ENCODE results near the gene PTPRB. TPM values are rescaled to one million over a fixed set of nuclear protein-coding genes. Genes with fewer than 3 reads are reported as not detected.

The PTPRB gene
- 100 to 1,000 TPM in 6 of 7 donors, 10 to 100 TPM in 1; 57.7 to 252 (median 123) TPM for total RNA-seq
- polyA plus RNA-seq: 10 to 100 TPM in 1 of 3 donors, 1 to 10 TPM in 2; 3.7 to 12.3 (median 6.5) TPM
- long read RNA-seq, donor 1, partial matches to known transcripts: 0 of 1 reads
- long read RNA-seq, donor 1, other reads (novel, unspliced or antisense): 0 of 1 reads
- long read RNA-seq, donor 2, partial matches to known transcripts: 0 of 2 reads
- long read RNA-seq, donor 2, other reads (novel, unspliced or antisense): 0 of 2 reads

DNA sequence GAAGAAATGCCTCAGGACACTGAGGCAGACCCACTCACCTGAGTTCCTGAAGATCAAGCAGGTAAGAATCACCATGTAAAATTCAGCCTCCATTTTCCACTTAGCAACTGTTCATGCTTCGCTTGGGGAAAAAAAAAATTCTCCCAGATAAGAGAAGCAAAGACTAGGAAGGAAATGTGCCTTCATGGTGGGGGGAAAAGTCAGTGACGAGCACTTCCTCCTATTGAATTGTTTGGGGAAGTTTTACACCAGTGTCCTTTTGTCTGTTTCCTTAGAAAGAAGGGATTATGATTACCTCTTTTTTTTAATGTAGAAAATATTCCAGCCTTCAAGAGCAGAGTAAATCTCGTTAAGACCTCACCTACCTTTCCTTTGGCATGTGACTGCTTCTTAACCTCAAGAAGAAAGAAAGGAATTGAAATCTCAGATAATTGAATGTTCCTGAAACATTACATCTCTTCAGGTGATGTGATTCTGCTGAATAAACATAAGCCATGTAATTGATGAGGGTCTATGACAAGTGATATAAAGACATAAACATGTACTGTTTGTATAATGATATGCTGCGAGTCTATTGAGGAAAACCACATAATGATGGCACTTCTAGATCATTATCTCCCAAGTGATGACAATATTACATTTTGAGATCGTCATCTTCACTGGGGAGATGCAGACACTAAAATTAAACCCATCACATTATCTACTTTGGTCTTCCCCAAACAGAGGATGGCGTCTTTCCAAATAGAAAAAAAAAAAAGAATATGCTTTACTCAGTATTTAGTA lies at the start of gene PTPRB:
Gene PTPRB (minus strand): TSS at position 127 of the 783 bp plus-strand sequence. CDS start 34 bp downstream, at position 93.
- 42 to 58% (median 44%) methylated on average over 6 of the region's 6 CpGs for WGBS, 5 donors
- intact Hi-C loops (cut with DNase I; ENCODE audit: low total_unique reads): no loop called here
- Histone ChIP-seq H3K4me1 (peaks cover 0 to 7% (median 0%) of the 10 kb centered on the region in 6 donors), H3K27me3 (replicated peaks in 1 of 7) (no peaks in the 10 kb centered on the region), H3K9me3 (no peaks in the 10 kb centered on the region), H3K36me3 (no peaks in the 10 kb centered on the region), H3K27ac (peak within 1 kb of the TSS; percentile 44 to 83 (median 79)), H3K4me3 (peak within 1 kb of the TSS; percentile 16 to 65 (median 36))
- DNase-seq: no peak
- TF ChIP-seq POLR2AphosphoS5 (IDR thresholded peaks at IDR 0.05) (peak in 1 of 3 donors; percentile 51), POLR2A (IDR thresholded peaks at IDR 0.05) (no peak)

DNA sequence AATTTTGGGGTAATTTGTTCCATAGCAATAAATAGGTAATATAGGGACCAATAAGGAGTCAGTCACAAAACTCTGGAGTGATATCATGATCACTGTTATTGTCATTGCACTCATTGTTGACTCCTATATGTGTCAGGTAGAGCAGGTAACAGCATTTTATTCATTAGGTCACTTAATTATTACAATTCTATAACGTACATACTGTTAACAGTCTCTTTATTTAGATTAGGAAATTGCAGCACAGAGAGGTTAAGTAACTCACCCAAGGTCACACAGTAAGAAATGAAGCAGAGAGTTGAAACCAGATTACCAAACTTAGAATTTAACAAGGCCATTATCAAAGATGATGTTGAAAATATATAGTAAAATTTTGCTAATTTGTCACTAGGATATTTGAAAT lies 49.7 kb upstream of the PTPRB start:
- no peaks in the 10 kb centered on the region for H3K9me3 ChIP-seq
- H3K27me3 ChIP-seq (replicated peaks in 1 of 7): no peaks in the 10 kb centered on the region
- intact Hi-C loops (cut with DNase I; ENCODE audit: low total_unique reads): no loop called here
- H3K4me1 ChIP-seq: peaks cover 0 to 9% (median under 1%) of the 10 kb centered on the region in 6 donors
- H3K36me3 ChIP-seq: no peaks in the 10 kb centered on the region
- DNase-seq: no peak
- 49 to 60% (median 55%) methylated on average over 1 of the region's 1 CpG for WGBS, 5 donors
- no peak overlapping the region for H3K4me3 ChIP-seq
- TF ChIP-seq POLR2A (IDR thresholded peaks at IDR 0.05) (no peak), POLR2AphosphoS5 (IDR thresholded peaks at IDR 0.05) (no peak)
- TF ChIP-seq, protein P1, sequence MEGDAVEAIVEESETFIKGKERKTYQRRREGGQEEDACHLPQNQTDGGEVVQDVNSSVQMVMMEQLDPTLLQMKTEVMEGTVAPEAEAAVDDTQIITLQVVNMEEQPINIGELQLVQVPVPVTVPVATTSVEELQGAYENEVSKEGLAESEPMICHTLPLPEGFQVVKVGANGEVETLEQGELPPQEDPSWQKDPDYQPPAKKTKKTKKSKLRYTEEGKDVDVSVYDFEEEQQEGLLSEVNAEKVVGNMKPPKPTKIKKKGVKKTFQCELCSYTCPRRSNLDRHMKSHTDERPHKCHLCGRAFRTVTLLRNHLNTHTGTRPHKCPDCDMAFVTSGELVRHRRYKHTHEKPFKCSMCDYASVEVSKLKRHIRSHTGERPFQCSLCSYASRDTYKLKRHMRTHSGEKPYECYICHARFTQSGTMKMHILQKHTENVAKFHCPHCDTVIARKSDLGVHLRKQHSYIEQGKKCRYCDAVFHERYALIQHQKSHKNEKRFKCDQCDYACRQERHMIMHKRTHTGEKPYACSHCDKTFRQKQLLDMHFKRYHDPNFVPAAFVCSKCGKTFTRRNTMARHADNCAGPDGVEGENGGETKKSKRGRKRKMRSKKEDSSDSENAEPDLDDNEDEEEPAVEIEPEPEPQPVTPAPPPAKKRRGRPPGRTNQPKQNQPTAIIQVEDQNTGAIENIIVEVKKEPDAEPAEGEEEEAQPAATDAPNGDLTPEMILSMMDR (IDR thresholded peaks at IDR 0.05 in 8 of 11, conservative IDR thresholded peaks at IDR 0.05 in 3 of 11): no peak
- H3K27ac ChIP-seq: no peak overlapping the region

DNA sequence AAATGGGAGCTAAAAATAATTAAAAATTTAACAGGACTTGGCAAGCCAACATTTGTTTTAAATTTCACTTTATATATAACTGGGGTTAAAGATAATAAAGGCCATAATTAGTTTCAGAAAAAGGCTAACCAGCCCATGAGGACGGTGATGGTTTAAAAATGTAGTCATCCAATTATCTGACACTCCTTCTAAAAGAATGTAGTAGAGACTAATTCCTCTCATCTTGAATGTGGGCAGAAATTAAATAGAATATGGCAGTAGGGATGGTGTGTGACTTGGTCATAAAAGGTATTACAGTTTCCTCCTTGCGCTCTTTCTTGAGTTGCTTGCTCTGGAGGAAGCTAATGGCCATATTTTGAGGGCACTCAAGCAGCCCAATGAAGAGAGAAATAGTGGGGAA lies 49.1 kb upstream of the PTPRB start:
- H3K9me3 ChIP-seq: no peaks in the 10 kb centered on the region
- intact Hi-C loops (cut with DNase I; ENCODE audit: low total_unique reads): no loop called here
- 88 to 99% (median 93%) methylated on average over 2 of the region's 2 CpGs for WGBS, 5 donors
- DNase-seq: no peak
- no peaks in the 10 kb centered on the region for H3K27me3 ChIP-seq (replicated peaks in 1 of 7)
- H3K36me3 ChIP-seq: no peaks in the 10 kb centered on the region
- TF ChIP-seq POLR2A (IDR thresholded peaks at IDR 0.05) (no peak), POLR2AphosphoS5 (IDR thresholded peaks at IDR 0.05) (no peak)
- TF ChIP-seq, protein P1 (IDR thresholded peaks at IDR 0.05 in 8 of 11, conservative IDR thresholded peaks at IDR 0.05 in 3 of 11): no peak
- no peak overlapping the region for H3K27ac ChIP-seq
- peaks cover 0 to 9% (median 0%) of the 10 kb centered on the region in 6 donors for H3K4me1 ChIP-seq
- H3K4me3 ChIP-seq: no peak overlapping the region

DNA sequence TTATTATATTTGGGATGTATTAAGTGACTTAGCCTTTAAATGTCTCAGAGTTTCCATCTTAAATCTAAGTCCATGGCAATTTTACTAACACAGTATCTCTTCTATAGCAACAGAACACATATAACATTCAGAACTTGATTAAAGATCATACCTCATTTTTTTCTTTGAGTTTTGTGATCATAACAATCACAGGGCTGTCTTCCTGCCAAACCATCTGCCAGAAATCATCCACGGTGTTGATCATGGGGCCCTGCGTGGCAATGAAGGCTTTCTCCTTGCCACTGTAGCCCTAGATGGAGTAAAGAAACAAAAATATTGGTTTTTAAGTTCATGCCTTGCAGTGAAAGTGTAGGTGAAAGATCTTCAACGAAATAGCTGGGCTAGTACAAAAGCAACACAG lies 46.7 kb upstream of the PTPRB start:
- WGBS, 5 donors: 77 to 89% (median 82%) methylated on average over 3 of the region's 3 CpGs
- intact Hi-C loops (cut with DNase I; ENCODE audit: low total_unique reads): no loop called here

More for the DNA sequence above, 46.7 kb upstream of the PTPRB start:
- no peaks in the 10 kb centered on the region for H3K36me3 ChIP-seq
- H3K4me1 ChIP-seq: no peaks in the 10 kb centered on the region
- no peaks in the 10 kb centered on the region for H3K27me3 ChIP-seq (replicated peaks in 1 of 7)
- no peak for DNase-seq
- H3K9me3 ChIP-seq: no peaks in the 10 kb centered on the region
- no peak overlapping the region for H3K27ac ChIP-seq
- H3K4me3 ChIP-seq: no peak overlapping the region
- TF ChIP-seq, protein P1 (IDR thresholded peaks at IDR 0.05 in 8 of 11, conservative IDR thresholded peaks at IDR 0.05 in 3 of 11): no peak
- TF ChIP-seq POLR2AphosphoS5 (IDR thresholded peaks at IDR 0.05) (no peak), POLR2A (IDR thresholded peaks at IDR 0.05) (no peak)

Data from spleen (tissue), 13 donors.